Upper lobe of left lung (tissue), 4 donors: ENCODE results near the gene SCNN1B.
"Not testable (repeated sequence)": the region's sequence is repeated elsewhere in the genome, so short reads cannot be mapped to it uniquely, and the experiment has no call there.

Experiments used
- CTCF ChIP-seq, 6 experiments: fragments of 450-650 bp in 4 of 6; fragments of 200-600 bp in 2 of 6; sonication (generic) in 2 of 6; IDR thresholded peaks; one replicate each; pipeline ENCODE4 v1.5.1; 2016 to 2019; ENCODE audit warnings: antibody characterized with exemption in 6 of 6
- POLR2A ChIP-seq, 4 donors: fragments of 450-650 bp; IDR thresholded peaks; one replicate each; pipeline ENCODE4 v1.5.1; 2016 to 2017; ENCODE audit warnings: antibody characterized with exemption in 4 of 4, mild to moderate bottlenecking in 2 of 4

- not testable (repeated sequence) for TF ChIP-seq POLR2A, CTCF (IDR thresholded peaks at IDR 0.05)
Observed at GRCh38 chr16:23366341-23366740, 64.2 kb downstream of the SCNN1B start.
